Keratinocyte (primary cell): Measurements from ENCODE around the gene ZNF629. TPM values are rescaled to one million over a fixed set of nuclear protein-coding genes. Genes with fewer than 3 reads are reported as not detected.

Experiments
- DNase-seq: peaks from one replicate; pipeline ENCODE4 v3.0.0-alpha.2; 2011; ENCODE audit warnings: low read depth, missing footprints, low spot score
- FAIRE-seq: peaks from 2 replicates; lab custom pipeline; 2011; peaks lifted over from hg19 to GRCh38; lab: Jason Lieb, UNC
- H2AFZ ChIP-seq: 2 replicates; pipeline ENCODE4 v1.6.0; 2012; ENCODE audit warnings: low read length, control low read depth, inconsistent platforms; ENCODE audit not compliant: control insufficient read depth
- H3K27ac ChIP-seq: 2 replicates; pipeline ENCODE4 v1.5.1; 2011; ENCODE audit warnings: low read length; ENCODE audit not compliant: control insufficient read depth, insufficient read depth
- H3K27me3 ChIP-seq: 3 replicates; pipeline ENCODE4 v1.6.0; 2011; ENCODE audit warnings: low read length; ENCODE audit not compliant: control insufficient read depth, insufficient read depth; ENCODE audit errors: extremely low read depth
- H3K36me3 ChIP-seq, 2 experiments: 2 replicates in 1 of 2; 3 replicates in 1 of 2; pipeline ENCODE4 v1.5.1; 2011; ENCODE audit warnings: low read length in 2 of 2, mild to moderate bottlenecking in 1 of 2; ENCODE audit not compliant: control insufficient read depth in 2 of 2, insufficient read depth in 2 of 2; ENCODE audit errors: extremely low read depth in 1 of 2
- H3K4me1 ChIP-seq: 3 replicates; pipeline ENCODE4 v1.5.1; 2011; ENCODE audit warnings: low read length; ENCODE audit not compliant: control insufficient read depth, insufficient read depth; ENCODE audit errors: extremely low read depth
- H3K4me2 ChIP-seq: 3 replicates; pipeline ENCODE4 v1.6.0; 2011; ENCODE audit warnings: low read depth, low read length; ENCODE audit not compliant: control insufficient read depth, insufficient read depth; ENCODE audit errors: extremely low read depth
- H3K4me3 ChIP-seq, 3 experiments: fragments of 200-600 bp in 1 of 3; sonication (generic) in 1 of 3; 2 replicates in 2 of 3; 3 replicates in 1 of 3; pipeline ENCODE4 v1.5.1; 2011 to 2016; ENCODE audit warnings: low read length in 3 of 3, mild to moderate bottlenecking in 3 of 3, control low read depth in 2 of 3, inconsistent platforms in 1 of 3, low read depth in 1 of 3, mixed read lengths in 1 of 3, mixed run types in 1 of 3, moderate library complexity in 1 of 3; ENCODE audit not compliant: control insufficient read depth in 2 of 3, insufficient read depth in 2 of 3; ENCODE audit errors: extremely low read depth in 1 of 3
- H3K79me2 ChIP-seq: 2 replicates; pipeline ENCODE4 v1.6.0; 2012; ENCODE audit warnings: low read length; ENCODE audit not compliant: control insufficient read depth, insufficient read depth
- H3K9ac ChIP-seq: 3 replicates; pipeline ENCODE4 v1.6.0; 2011; ENCODE audit warnings: low read length; ENCODE audit not compliant: control insufficient read depth, insufficient read depth; ENCODE audit errors: extremely low read depth
- H3K9me1 ChIP-seq: 3 replicates; pipeline ENCODE4 v1.6.0; 2011; ENCODE audit warnings: low read length; ENCODE audit not compliant: control insufficient read depth, insufficient read depth; ENCODE audit errors: extremely low read depth
- H3K9me3 ChIP-seq: 2 replicates; pipeline ENCODE4 v1.5.1; 2012; ENCODE audit warnings: low read depth, low read length; ENCODE audit not compliant: control insufficient read depth
- H4K20me1 ChIP-seq: 3 replicates; pipeline ENCODE4 v1.6.0; 2011; ENCODE audit warnings: low read length; ENCODE audit not compliant: control insufficient read depth, insufficient read depth; ENCODE audit errors: extremely low read depth
- EZH2 ChIP-seq: IDR thresholded peaks from one replicate; pipeline ENCODE4 v1.6.1; 2012; ENCODE audit warnings: inconsistent platforms, mild to moderate bottlenecking, low read length, moderate library complexity
- dilution Hi-C: fragments of 300-500 bp; cut with MboI; formaldehyde crosslinking; loops from one replicate; pipeline ENCODE4 v1.7.0; 2020; ENCODE audit warnings: low sequenced_read_pairs; ENCODE audit not compliant: extremely low pct_ligation_motif_present
- polyA plus RNA-seq, 5 experiments: library from polyadenylated mRNA; depleted of rRNA in 3 of 5; stranded (reverse) in 3 of 5; stranded (forward) in 1 of 5; unstranded in 1 of 5; fragments of >200 nt; gene quantifications; 1 replicate in 1 of 5; 2 replicates in 3 of 5; 3 replicates in 1 of 5; pipeline versions ENCODE4 v1.2.1 to v1.2.3, GENCODE V29; 2011 to 2012; ENCODE audit warnings: missing spikeins in 2 of 5, low read depth in 1 of 5, low replicate concordance in 1 of 5
- TF ChIP-seq, protein P1 (sequence below), 3 experiments: IDR thresholded peaks in 1 of 3; conservative IDR thresholded peaks in 1 of 3; optimal IDR thresholded peaks in 1 of 3; 2 replicates in 2 of 3; 3 replicates in 1 of 3; pipeline versions ENCODE3 to v1.5.1; 2011; ENCODE audit warnings: low read length in 3 of 3, mild to moderate bottlenecking in 3 of 3, moderate library complexity in 2 of 3, control low read depth in 1 of 3, inconsistent platforms in 1 of 3; ENCODE audit not compliant: insufficient read depth in 2 of 3; ENCODE audit errors: extremely low read depth in 1 of 3

ZNF629 gene
- polyA plus RNA-seq, 1 donor (not counting 4 experiments of a cell fraction or from before 2014, with no cell fraction given) = 3.6 TPM

DNA sequence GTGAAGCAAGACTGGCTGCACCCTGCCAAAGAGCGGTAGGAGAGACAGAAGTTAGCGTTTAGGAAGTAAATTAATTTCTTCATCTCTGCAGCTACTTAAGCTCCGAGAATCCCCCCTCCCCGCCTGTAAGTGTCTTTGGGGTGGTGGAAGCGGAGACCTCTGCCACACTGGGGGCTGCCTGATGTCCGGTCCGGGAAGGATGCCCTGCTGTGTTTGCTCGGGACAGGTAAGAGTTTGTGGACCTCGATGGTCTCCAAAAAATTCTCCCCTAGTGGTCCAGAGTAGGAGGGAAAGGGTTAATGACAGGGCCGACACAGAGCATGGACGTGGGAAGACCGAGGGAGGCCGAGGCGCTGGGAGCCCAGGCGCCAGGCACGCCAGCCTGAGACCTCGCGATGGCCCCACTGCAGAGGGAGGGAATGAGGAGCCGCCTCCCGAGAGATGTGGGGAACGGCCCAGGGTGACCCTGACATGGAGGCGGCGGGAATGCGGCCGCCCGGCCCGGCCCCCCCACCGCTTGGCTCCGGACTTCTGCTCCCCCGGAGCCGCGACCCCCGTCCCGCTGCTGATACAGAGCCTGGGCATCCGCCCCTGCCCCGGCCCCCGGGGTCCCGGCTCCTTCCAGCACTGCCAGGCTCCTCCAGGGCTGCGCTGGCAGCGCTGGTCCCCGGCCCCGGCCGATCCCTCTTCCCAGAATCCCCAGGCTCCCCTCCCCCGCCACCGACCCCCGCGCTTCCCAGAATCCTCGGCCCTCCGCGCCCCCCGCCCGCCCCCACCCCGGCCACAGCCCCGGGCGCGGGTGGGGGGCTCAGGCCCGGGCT lies 680 bp downstream of the ZNF629 start:
- no peaks in the 10 kb centered on the region for H3K9me3 ChIP-seq
- H3K27me3 ChIP-seq = no peaks in the 10 kb centered on the region
- FAIRE-seq (no peak), DNase-seq (no peak)
- H3K79me2 ChIP-seq = peaks cover 20% of the 10 kb centered on the region
- peaks cover 6 to 16% of the 10 kb centered on the region in 2 experiments for H3K36me3 ChIP-seq
- dilution Hi-C loops = loop anchor here (25.0 kb wide), 1 partner anchor 101 kb away; the partner anchor contains the start of genes BCL7C and CTF1
- H3K4me3 ChIP-seq = peak overlapping the region; percentile 85 to 91 (median 86)
- H3K4me2 ChIP-seq = peak overlapping the region; percentile 87
- H4K20me1 ChIP-seq = no peaks in the 10 kb centered on the region
- no peak overlapping the region for H2AFZ ChIP-seq
- H3K9ac ChIP-seq = peak overlapping the region; percentile 88
- H3K27ac ChIP-seq = peak overlapping the region; percentile 76
- H3K9me1 ChIP-seq = no peaks in the 10 kb centered on the region
- TF ChIP-seq, protein P1, sequence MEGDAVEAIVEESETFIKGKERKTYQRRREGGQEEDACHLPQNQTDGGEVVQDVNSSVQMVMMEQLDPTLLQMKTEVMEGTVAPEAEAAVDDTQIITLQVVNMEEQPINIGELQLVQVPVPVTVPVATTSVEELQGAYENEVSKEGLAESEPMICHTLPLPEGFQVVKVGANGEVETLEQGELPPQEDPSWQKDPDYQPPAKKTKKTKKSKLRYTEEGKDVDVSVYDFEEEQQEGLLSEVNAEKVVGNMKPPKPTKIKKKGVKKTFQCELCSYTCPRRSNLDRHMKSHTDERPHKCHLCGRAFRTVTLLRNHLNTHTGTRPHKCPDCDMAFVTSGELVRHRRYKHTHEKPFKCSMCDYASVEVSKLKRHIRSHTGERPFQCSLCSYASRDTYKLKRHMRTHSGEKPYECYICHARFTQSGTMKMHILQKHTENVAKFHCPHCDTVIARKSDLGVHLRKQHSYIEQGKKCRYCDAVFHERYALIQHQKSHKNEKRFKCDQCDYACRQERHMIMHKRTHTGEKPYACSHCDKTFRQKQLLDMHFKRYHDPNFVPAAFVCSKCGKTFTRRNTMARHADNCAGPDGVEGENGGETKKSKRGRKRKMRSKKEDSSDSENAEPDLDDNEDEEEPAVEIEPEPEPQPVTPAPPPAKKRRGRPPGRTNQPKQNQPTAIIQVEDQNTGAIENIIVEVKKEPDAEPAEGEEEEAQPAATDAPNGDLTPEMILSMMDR (optimal IDR thresholded peaks at IDR 0.05 in 1 of 3, IDR thresholded peaks at IDR 0.05 in 1 of 3, conservative IDR thresholded peaks at IDR 0.05 in 1 of 3; ENCODE audit: extremely low read depth in 1 of 3, insufficient read depth in 2 of 3, low read length in 3 of 3) = no peak
- TF ChIP-seq EZH2 = no peak
- H3K4me1 ChIP-seq = peaks cover 10% of the 10 kb centered on the region

DNA sequence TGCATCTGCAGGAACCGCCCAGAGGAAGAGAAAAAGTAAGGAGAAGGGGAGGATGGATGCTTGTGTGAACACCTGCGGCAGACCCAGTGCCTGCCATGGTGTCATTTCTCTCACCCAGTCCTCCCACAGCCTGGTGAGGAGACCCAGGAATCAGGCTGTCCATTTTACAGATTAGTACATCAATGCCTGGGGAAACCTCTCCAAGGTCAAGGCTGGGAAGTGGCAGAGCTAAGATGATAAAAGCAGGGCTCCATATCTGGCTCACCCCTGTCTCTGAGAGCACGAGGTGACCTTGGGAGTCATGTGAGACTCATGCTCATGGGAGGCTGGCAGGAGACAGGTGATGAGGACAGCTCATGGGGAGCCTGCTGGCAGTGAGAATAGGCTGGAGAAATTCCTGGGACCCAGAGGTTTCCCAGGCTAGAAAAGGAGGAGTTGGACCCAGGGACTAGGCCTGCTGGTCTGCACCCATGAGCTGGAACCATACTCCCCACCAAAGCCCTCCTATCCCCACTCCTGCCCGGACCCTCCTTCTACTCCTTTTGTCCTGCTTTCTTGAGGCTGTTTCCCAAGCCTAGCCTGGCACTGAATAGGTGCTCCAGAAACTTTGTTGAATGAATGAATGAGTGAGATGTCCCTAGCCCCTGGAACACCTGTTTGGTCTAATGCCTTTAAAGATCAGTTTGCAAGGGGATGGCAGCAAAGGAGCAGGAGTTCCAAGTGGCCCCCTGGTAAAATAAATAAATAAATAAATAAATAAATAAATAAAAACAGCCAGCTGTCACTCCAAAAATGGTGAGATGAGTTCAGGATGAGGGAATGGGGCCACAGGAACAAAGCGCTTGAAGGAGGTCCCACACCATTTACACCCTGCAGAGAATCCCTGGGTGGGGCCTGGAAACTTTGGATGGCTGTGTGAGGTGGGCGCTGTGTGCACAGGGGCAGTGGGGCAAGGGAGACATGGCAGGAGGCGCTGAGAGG lies 1.6 kb downstream of the ZNF629 start:
- dilution Hi-C loops = loop anchor here (25.0 kb wide), 1 partner anchor 102 kb away; the partner anchor contains the start of genes BCL7C and CTF1
- Histone ChIP-seq H3K4me1 (peaks cover 10% of the 10 kb centered on the region), H3K4me3 (peak overlapping the region; percentile 59 to 86 (median 85)), H3K27me3 (no peaks in the 10 kb centered on the region), H3K4me2 (peak overlapping the region; percentile 87), H4K20me1 (no peaks in the 10 kb centered on the region), H3K27ac (no peak overlapping the region), H3K36me3 (peaks cover 6 to 18% of the 10 kb centered on the region in 2 experiments), H3K79me2 (peaks cover 20% of the 10 kb centered on the region), H2AFZ (no peak overlapping the region), H3K9me1 (no peaks in the 10 kb centered on the region), H3K9me3 (no peaks in the 10 kb centered on the region), H3K9ac (peak overlapping the region; percentile 88)
- TF ChIP-seq EZH2 = no peak
- TF ChIP-seq, protein P1 (optimal IDR thresholded peaks at IDR 0.05 in 1 of 3, IDR thresholded peaks at IDR 0.05 in 1 of 3, conservative IDR thresholded peaks at IDR 0.05 in 1 of 3; ENCODE audit: extremely low read depth in 1 of 3, insufficient read depth in 2 of 3, low read length in 3 of 3) = no peak
- no peak for FAIRE-seq
- no peak for DNase-seq
